HEK293 (cell line): ENCODE measurements around the gene EBI3.

ENCODE experiments used
- CTCF ChIA-PET: fragments of 350-600 bp; formaldehyde crosslinking; extraction: SDS; loops from one replicate; lab custom pipeline; 2021; ENCODE audit warnings: antibody characterized with exemption; lab: Yijun Ruan, JAX
- POLR2A ChIA-PET: fragments of 300-600 bp; formaldehyde crosslinking; extraction: SDS; loops from one replicate; lab custom pipeline; 2020; ENCODE audit warnings: antibody characterized with exemption, inconsistent platforms; lab: Yijun Ruan, JAX
- H3K27ac ChIP-seq: fragments of 200-500 bp; sonication (Bioruptor generic); 2 replicates; pipeline ENCODE4 v1.5.1; 2014; ENCODE audit warnings: low read depth, low read length, control low read depth, inconsistent platforms; ENCODE audit errors: extremely low read depth
- H3K36me3 ChIP-seq, 2 experiments: fragments of 200-500 bp in 1 of 2; sonication (Bioruptor generic) in 1 of 2; 1 replicate in 1 of 2; 2 replicates in 1 of 2; pipeline ENCODE4 v1.5.1; 2014 to 2017; ENCODE audit warnings: inconsistent platforms in 2 of 2, low read length in 2 of 2; ENCODE audit not compliant: control insufficient read depth in 2 of 2, insufficient read depth in 1 of 2
- H3K4me1 ChIP-seq: fragments of 200-500 bp; sonication (Bioruptor generic); 2 replicates; pipeline ENCODE4 v1.5.1; 2014; ENCODE audit warnings: mild to moderate bottlenecking, low read length, inconsistent platforms; ENCODE audit not compliant: control insufficient read depth, insufficient read depth
- H3K4me3 ChIP-seq: 2 replicates; pipeline ENCODE4 v1.5.1; 2011; ENCODE audit warnings: low read depth, mild to moderate bottlenecking, control low read depth, low read length, moderate library complexity
- H3K9me3 ChIP-seq: fragments of 200-500 bp; sonication (Bioruptor generic); 2 replicates; pipeline ENCODE4 v1.5.1; 2014; ENCODE audit warnings: low read depth, low read length, inconsistent platforms; ENCODE audit not compliant: control insufficient read depth, insufficient read depth
- BCL11A ChIP-seq: fragments of 450-650 bp; formaldehyde crosslinking; IDR thresholded peaks from 2 replicates; pipeline ENCODE4 v1.5.1; 2016; ENCODE audit warnings: low read depth, missing biosample characterization, missing genetic modification characterization
- EGR2 ChIP-seq: fragments of 450-650 bp; formaldehyde crosslinking; IDR thresholded peaks from 2 replicates; pipeline ENCODE4 v1.5.1; 2016; ENCODE audit warnings: low read depth, missing biosample characterization, missing genetic modification characterization
- GLI2 ChIP-seq: fragments of 450-650 bp; formaldehyde crosslinking; IDR thresholded peaks from 2 replicates; pipeline ENCODE4; 2017; ENCODE audit warnings: missing biosample characterization, missing genetic modification characterization, low read depth, borderline replicate concordance
- GLI4 ChIP-seq: fragments of 450-650 bp; formaldehyde crosslinking; IDR thresholded peaks from 2 replicates; pipeline ENCODE4 v1.5.1; 2016; ENCODE audit warnings: missing biosample characterization, missing genetic modification characterization
- KLF1 ChIP-seq: fragments of 450-650 bp; formaldehyde crosslinking; IDR thresholded peaks from 2 replicates; pipeline ENCODE4 v1.5.1; 2016; ENCODE audit warnings: missing biosample characterization, missing genetic modification characterization
- KLF17 ChIP-seq: fragments of 450-650 bp; formaldehyde crosslinking; IDR thresholded peaks from 2 replicates; pipeline ENCODE4 v1.5.1; 2016; ENCODE audit warnings: missing biosample characterization, missing genetic modification characterization
- KLF9 ChIP-seq: fragments of 450-650 bp; formaldehyde crosslinking; IDR thresholded peaks from 2 replicates; pipeline ENCODE4 v1.5.1; 2016; ENCODE audit warnings: missing biosample characterization, missing genetic modification characterization, low read depth
- PRDM1 ChIP-seq: fragments of 450-650 bp; formaldehyde crosslinking; IDR thresholded peaks from 2 replicates; pipeline ENCODE4; 2016; ENCODE audit warnings: missing biosample characterization, missing genetic modification characterization
- SP2 ChIP-seq: fragments of 450-650 bp; formaldehyde crosslinking; IDR thresholded peaks from 2 replicates; pipeline ENCODE4 v1.5.1; 2016; ENCODE audit warnings: missing biosample characterization, missing genetic modification characterization
- SP7 ChIP-seq: fragments of 450-650 bp; formaldehyde crosslinking; IDR thresholded peaks from 2 replicates; pipeline ENCODE4 v1.5.1; 2016; ENCODE audit warnings: missing biosample characterization, missing genetic modification characterization
- ZBTB48 ChIP-seq: fragments of 450-650 bp; formaldehyde crosslinking; IDR thresholded peaks from 2 replicates; pipeline ENCODE4 v1.5.1; 2016; ENCODE audit warnings: missing biosample characterization, missing genetic modification characterization
- ZFHX2 ChIP-seq: fragments of 450-650 bp; formaldehyde crosslinking; conservative IDR thresholded peaks from 2 replicates; pipeline ENCODE4 v1.5.1; 2016; ENCODE audit warnings: missing biosample characterization, missing genetic modification characterization
- ZNF132 ChIP-seq: fragments of 450-650 bp; formaldehyde crosslinking; IDR thresholded peaks from 2 replicates; pipeline ENCODE4 v1.5.1; 2017; ENCODE audit warnings: missing biosample characterization, missing genetic modification characterization, borderline replicate concordance
- ZNF146 ChIP-seq: fragments of 450-650 bp; formaldehyde crosslinking; IDR thresholded peaks from 2 replicates; pipeline ENCODE4 v1.5.1; 2016; ENCODE audit warnings: missing biosample characterization, missing genetic modification characterization
- ZNF16 ChIP-seq: fragments of 450-650 bp; formaldehyde crosslinking; IDR thresholded peaks from 2 replicates; pipeline ENCODE4 v1.5.1; 2016; ENCODE audit warnings: low read depth, missing biosample characterization, missing genetic modification characterization
- ZNF19 ChIP-seq: fragments of 450-650 bp; formaldehyde crosslinking; IDR thresholded peaks from 2 replicates; pipeline ENCODE4; 2016; ENCODE audit warnings: missing biosample characterization, missing genetic modification characterization, low read depth
- ZNF23 ChIP-seq: fragments of 450-650 bp; formaldehyde crosslinking; IDR thresholded peaks from 2 replicates; pipeline ENCODE4 v1.5.1; 2016; ENCODE audit warnings: missing biosample characterization, missing genetic modification characterization, borderline replicate concordance
- ZNF239 ChIP-seq: fragments of 450-650 bp; formaldehyde crosslinking; IDR thresholded peaks from 2 replicates; pipeline ENCODE4 v1.5.1; 2016; ENCODE audit warnings: missing biosample characterization, missing genetic modification characterization
- ZNF24 ChIP-seq: fragments of 450-650 bp; formaldehyde crosslinking; IDR thresholded peaks from 2 replicates; pipeline ENCODE4 v1.5.1; 2016; ENCODE audit warnings: missing biosample characterization, missing genetic modification characterization
- ZNF335 ChIP-seq: fragments of 450-650 bp; formaldehyde crosslinking; conservative IDR thresholded peaks from 2 replicates; pipeline ENCODE4 v1.5.1; 2016; ENCODE audit warnings: missing biosample characterization, missing genetic modification characterization
- ZNF341 ChIP-seq: fragments of 450-650 bp; formaldehyde crosslinking; IDR thresholded peaks from 2 replicates; pipeline ENCODE4; 2016; ENCODE audit warnings: low read depth, missing biosample characterization, missing genetic modification characterization
- ZNF398 ChIP-seq: fragments of 450-650 bp; formaldehyde crosslinking; IDR thresholded peaks from 2 replicates; pipeline ENCODE4 v1.5.1; 2017; ENCODE audit warnings: missing biosample characterization, missing genetic modification characterization
- ZNF560 ChIP-seq: fragments of 450-650 bp; formaldehyde crosslinking; IDR thresholded peaks from 2 replicates; pipeline ENCODE4 v1.5.1; 2017; ENCODE audit warnings: missing biosample characterization, missing genetic modification characterization, borderline replicate concordance
- ZNF571 ChIP-seq: fragments of 450-650 bp; formaldehyde crosslinking; IDR thresholded peaks from 2 replicates; pipeline ENCODE4 v1.5.0; 2017; ENCODE audit warnings: missing biosample characterization, missing genetic modification characterization
- ZNF704 ChIP-seq: fragments of 450-650 bp; formaldehyde crosslinking; IDR thresholded peaks from 2 replicates; pipeline ENCODE4 v1.5.1; 2016; ENCODE audit warnings: missing biosample characterization, missing genetic modification characterization
- ZNF792 ChIP-seq: fragments of 450-650 bp; formaldehyde crosslinking; IDR thresholded peaks from 2 replicates; pipeline ENCODE4 v1.5.1; 2016; ENCODE audit warnings: missing biosample characterization, missing genetic modification characterization
- ZNF837 ChIP-seq: fragments of 450-650 bp; formaldehyde crosslinking; IDR thresholded peaks from 2 replicates; pipeline ENCODE4 v1.5.1; 2016; ENCODE audit warnings: missing biosample characterization, missing genetic modification characterization
- TF ChIP-seq, protein P1 (sequence below): fragments of 450-650 bp; formaldehyde crosslinking; IDR thresholded peaks from 2 replicates; pipeline ENCODE4 v1.5.1; 2016; ENCODE audit warnings: missing biosample characterization, missing genetic modification characterization

Gene EBI3

GRCh38 chr19:4229179-4229931 is at the start of gene EBI3 (continued):
- TF ChIP-seq GLI2, result no peak
- TF ChIP-seq SP7 (tag by site-specific recombination), result 0 out of 2 replicates have a peak, but pooled peaks have one; percentile 27
- TF ChIP-seq ZBTB48 (tag by site-specific recombination), result peak; percentile 45; the same call in 1 of the 2 replicates
- TF ChIP-seq ZFHX2, result peak; percentile 76
- no peak for TF ChIP-seq ZNF24 (tag by site-specific recombination)
- TF ChIP-seq BCL11A (tag by site-specific recombination), result no peak

GRCh38 chr19:4181053-4181508 is 48.2 kb upstream of the EBI3 start:
- H3K36me3 ChIP-seq, result peaks cover 0 to 24% of the 10 kb centered on the region in 2 experiments; a peak in 2 of 3 replicates
- H3K4me1 ChIP-seq, result no peaks in the 10 kb centered on the region
- ChIA-PET POLR2A (interaction anchor here (0.6 kb wide), 1 partner anchor 32 kb away, joined by 3 read pairs; no protein-coding TSS in a partner anchor), CTCF (no interaction called here)
- no peak overlapping the region for H3K27ac ChIP-seq
- H3K9me3 ChIP-seq, result no peaks in the 10 kb centered on the region
- no peak overlapping the region for H3K4me3 ChIP-seq
- TF ChIP-seq, protein P1, sequence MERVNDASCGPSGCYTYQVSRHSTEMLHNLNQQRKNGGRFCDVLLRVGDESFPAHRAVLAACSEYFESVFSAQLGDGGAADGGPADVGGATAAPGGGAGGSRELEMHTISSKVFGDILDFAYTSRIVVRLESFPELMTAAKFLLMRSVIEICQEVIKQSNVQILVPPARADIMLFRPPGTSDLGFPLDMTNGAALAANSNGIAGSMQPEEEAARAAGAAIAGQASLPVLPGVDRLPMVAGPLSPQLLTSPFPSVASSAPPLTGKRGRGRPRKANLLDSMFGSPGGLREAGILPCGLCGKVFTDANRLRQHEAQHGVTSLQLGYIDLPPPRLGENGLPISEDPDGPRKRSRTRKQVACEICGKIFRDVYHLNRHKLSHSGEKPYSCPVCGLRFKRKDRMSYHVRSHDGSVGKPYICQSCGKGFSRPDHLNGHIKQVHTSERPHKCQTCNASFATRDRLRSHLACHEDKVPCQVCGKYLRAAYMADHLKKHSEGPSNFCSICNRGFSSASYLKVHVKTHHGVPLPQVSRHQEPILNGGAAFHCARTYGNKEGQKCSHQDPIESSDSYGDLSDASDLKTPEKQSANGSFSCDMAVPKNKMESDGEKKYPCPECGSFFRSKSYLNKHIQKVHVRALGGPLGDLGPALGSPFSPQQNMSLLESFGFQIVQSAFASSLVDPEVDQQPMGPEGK (tag by site-specific recombination), result 0 out of 2 replicates have a peak, but pooled peaks have one; percentile 15
- TF ChIP-seq KLF9 (tag by site-specific recombination) (peak; percentile 19; the same call in 1 of the 2 replicates), SP2 (tag by site-specific recombination) (peak; percentile 55), ZNF560 (no peak), ZNF16 (tag by site-specific recombination) (peak; percentile 70), ZNF23 (no peak), EGR2 (tag by site-specific recombination) (peak; percentile 90), ZNF335 (tag by site-specific recombination) (no peak), KLF17 (tag by site-specific recombination) (peak; percentile 80), ZFHX2 (peak; percentile 70), KLF1 (tag by site-specific recombination) (peak; percentile 84), ZNF837 (no peak), ZNF341 (peak; percentile 57)

DNA sequence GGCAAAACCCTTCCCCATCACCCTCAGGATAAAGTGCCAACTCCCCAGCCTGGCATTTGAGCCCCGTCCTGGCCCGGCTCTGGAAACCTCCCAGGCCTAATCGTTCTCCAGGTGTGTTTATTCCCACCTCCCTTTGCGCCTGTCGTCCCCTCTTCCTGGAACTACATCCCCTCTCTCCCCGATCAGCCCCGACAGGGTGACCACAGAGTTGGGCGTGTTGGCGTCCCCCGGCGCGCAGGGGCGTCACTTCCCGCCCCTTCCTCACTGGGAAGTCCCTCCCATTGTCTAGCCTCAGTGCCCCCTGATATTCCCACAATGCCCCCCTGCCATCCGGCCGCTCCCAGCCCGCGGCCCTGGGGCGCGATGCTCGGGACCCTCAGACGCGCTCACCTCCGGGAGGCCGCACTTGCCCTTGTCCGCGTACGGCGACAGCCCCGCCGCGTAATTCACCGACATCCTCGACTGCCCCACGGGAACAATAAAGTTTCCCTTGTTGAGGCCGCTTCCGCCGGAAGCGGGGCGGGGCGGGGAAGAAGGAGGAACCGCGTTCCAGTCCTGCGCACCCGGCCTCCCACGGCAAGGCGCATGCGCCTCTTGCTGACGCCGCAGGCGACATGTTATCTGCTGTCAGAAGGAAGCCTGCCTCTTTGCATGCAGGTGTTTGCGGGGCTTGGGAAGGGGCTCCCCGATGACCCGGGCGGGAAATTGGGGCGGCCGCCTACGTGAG is 47.1 kb upstream of the EBI3 start, which contains the start of the genes ANKRD24 and SIRT6:
TSS of gene ANKRD24 (plus strand) at position 606 of the 727 bp plus-strand sequence. CDS start 3,737 bp downstream, outside the sequence.
TSS of gene SIRT6 (minus strand) at position 480 of the 727 bp plus-strand sequence. CDS start at position 456, 24 bp downstream.
- H3K4me1 ChIP-seq, result no peaks in the 10 kb centered on the region
- CTCF ChIA-PET, result no interaction called here
- peaks cover 0 to 24% of the 10 kb centered on the region in 2 experiments; a peak in 2 of 3 replicates for H3K36me3 ChIP-seq
- H3K4me3 ChIP-seq, result peak within 1 kb of the TSS; percentile 99
- H3K27ac ChIP-seq, result peak within 1 kb of the TSS; percentile 45; the same call in 1 of the 2 replicates
- POLR2A ChIA-PET, result no interaction called here
- no peaks in the 10 kb centered on the region for H3K9me3 ChIP-seq
- TF ChIP-seq SP7 (tag by site-specific recombination), result peak; percentile 96
- no peak for TF ChIP-seq ZNF704
- no peak for TF ChIP-seq ZNF19 (tag by site-specific recombination)
- TF ChIP-seq GLI4 (tag by site-specific recombination), result peak; percentile 43; the same call in 1 of the 2 replicates
- TF ChIP-seq ZNF571, result no peak
- peak; percentile 80; the same call in 1 of the 2 replicates for TF ChIP-seq ZNF792 (tag by site-specific recombination)
- TF ChIP-seq ZNF398 (tag by site-specific recombination), result peak; percentile 17; the same call in 1 of the 2 replicates
- no peak for TF ChIP-seq ZNF239 (tag by site-specific recombination)
- no peak for TF ChIP-seq PRDM1 (tag by site-specific recombination)
- TF ChIP-seq ZNF146 (tag by site-specific recombination), result peak; percentile 41; the same call in 1 of the 2 replicates
- no peak for TF ChIP-seq ZNF132
